ENCODE results near the gene PRDX2. TPM values are rescaled to one million over a fixed set of nuclear protein-coding genes. Genes with fewer than 3 reads are reported as not detected.
"Not testable (repeated sequence)": the region's sequence is repeated elsewhere in the genome, so short reads cannot be mapped to it uniquely, and the experiment has no call there.

PRDX2 gene
- total RNA-seq, 6 donors from 2014 or later = 57.6 to 173 (median 123) TPM

DNA sequence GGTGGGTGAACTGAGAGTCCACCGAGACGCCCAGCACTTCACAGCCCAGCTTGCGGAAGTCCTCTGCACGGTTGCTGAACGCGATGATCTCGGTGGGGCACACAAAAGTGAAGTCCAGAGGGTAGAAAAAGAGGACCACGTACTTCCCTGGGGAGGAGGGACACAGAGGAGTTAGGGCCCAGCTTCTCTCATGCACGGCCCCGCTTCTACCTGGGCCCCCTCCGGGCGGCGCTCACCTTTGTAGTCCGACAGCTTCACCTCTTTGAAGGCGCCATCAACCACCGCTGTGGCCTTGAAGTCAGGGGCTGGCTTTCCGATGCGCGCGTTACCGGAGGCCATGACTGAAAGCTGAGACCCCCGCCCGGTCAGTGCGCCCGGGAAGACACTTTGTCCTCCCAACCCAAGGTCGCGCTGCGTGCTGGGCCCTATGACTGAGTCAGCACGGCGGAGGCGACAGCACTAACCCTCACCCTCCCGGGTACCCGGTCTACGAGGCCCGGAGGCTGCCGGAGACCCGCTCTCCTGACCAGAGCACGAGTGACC, 606 bp downstream of the PRDX2 start:
- TF ChIP-seq, protein P1, sequence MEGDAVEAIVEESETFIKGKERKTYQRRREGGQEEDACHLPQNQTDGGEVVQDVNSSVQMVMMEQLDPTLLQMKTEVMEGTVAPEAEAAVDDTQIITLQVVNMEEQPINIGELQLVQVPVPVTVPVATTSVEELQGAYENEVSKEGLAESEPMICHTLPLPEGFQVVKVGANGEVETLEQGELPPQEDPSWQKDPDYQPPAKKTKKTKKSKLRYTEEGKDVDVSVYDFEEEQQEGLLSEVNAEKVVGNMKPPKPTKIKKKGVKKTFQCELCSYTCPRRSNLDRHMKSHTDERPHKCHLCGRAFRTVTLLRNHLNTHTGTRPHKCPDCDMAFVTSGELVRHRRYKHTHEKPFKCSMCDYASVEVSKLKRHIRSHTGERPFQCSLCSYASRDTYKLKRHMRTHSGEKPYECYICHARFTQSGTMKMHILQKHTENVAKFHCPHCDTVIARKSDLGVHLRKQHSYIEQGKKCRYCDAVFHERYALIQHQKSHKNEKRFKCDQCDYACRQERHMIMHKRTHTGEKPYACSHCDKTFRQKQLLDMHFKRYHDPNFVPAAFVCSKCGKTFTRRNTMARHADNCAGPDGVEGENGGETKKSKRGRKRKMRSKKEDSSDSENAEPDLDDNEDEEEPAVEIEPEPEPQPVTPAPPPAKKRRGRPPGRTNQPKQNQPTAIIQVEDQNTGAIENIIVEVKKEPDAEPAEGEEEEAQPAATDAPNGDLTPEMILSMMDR (IDR thresholded peaks at IDR 0.05) = no peak
- TF ChIP-seq POLR2AphosphoS5 (IDR thresholded peaks at IDR 0.05) (no peak), EP300 (IDR thresholded peaks at IDR 0.05) (no peak), POLR2A (IDR thresholded peaks at IDR 0.05) (no peak)
- peak overlapping the region; percentile 40 to 83 (median 82) for H3K27ac ChIP-seq
- peaks cover 24 to 34% (median 28%) of the 10 kb centered on the region in 4 donors for H3K4me1 ChIP-seq
- peak; percentile 25 to 86 for DNase-seq
- WGBS, 2 donors = 12 to 14% methylated on average over 3 to 28 of the region's 38 CpGs
- no peaks in the 10 kb centered on the region for H3K27me3 ChIP-seq
- peak in 1 of 2 donors; percentile 33 for ATAC-seq (ENCODE audit: low FRiP score in 2 of 2)
- H3K9me3 ChIP-seq = no peaks in the 10 kb centered on the region
- peak overlapping the region; percentile 67 to 83 (median 76) for H3K4me3 ChIP-seq
- H3K36me3 ChIP-seq = peaks cover 0 to 20% (median 11%) of the 10 kb centered on the region in 4 donors

DNA sequence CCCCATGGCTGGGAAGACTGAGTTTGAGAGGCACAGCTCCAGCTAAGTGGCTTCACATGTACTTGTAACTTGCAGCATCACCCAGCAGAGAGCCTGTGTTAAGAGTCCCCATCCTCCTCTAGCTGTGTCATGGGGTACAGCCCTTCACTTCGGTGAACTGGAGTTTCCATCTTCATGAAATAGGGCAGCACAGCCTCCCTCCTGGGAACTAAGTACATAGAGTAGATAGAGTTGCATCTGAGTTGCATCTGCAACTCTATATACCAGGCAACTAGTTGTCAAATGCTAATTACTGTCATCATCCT, 1.2 kb downstream of the PRDX2 start:
- WGBS, 2 donors = 75 to 100% methylated on average over 1 of the region's 1 CpG
- peak overlapping the region in 3 of 4 donors; percentile 67 to 81 (median 71) for H3K4me3 ChIP-seq
- no peak overlapping the region for H3K27ac ChIP-seq
- no peak for ATAC-seq (ENCODE audit: low FRiP score in 2 of 2)
- H3K36me3 ChIP-seq = peaks cover 0 to 20% (median 11%) of the 10 kb centered on the region in 4 donors
- H3K4me1 ChIP-seq = peaks cover 28 to 37% (median 32%) of the 10 kb centered on the region in 4 donors
- no peak for TF ChIP-seq POLR2AphosphoS5 (IDR thresholded peaks at IDR 0.05)
- no peak for TF ChIP-seq POLR2A (IDR thresholded peaks at IDR 0.05)
- no peak for TF ChIP-seq EP300 (IDR thresholded peaks at IDR 0.05)
- TF ChIP-seq, protein P1 (IDR thresholded peaks at IDR 0.05) = no peak
- no peak for DNase-seq
- H3K9me3 ChIP-seq = no peaks in the 10 kb centered on the region
- H3K27me3 ChIP-seq = no peaks in the 10 kb centered on the region

GRCh38 chr19:12799742-12800465, 1.7 kb downstream of the PRDX2 start:
- H3K27me3 ChIP-seq = no peaks in the 10 kb centered on the region
- ATAC-seq (ENCODE audit: low FRiP score in 2 of 2) (no peak), DNase-seq (no peak)
- TF ChIP-seq, protein P1 (IDR thresholded peaks at IDR 0.05) = no peak
- TF ChIP-seq EP300 (IDR thresholded peaks at IDR 0.05) (no peak), POLR2AphosphoS5 (IDR thresholded peaks at IDR 0.05) (no peak), POLR2A (IDR thresholded peaks at IDR 0.05) (no peak)
- no peaks in the 10 kb centered on the region for H3K9me3 ChIP-seq
- peaks cover 28 to 41% (median 34%) of the 10 kb centered on the region in 4 donors for H3K4me1 ChIP-seq
- peaks cover 0 to 20% (median 11%) of the 10 kb centered on the region in 4 donors for H3K36me3 ChIP-seq
- H3K4me3 ChIP-seq = peak overlapping the region in 1 of 4 donors; percentile 67
- H3K27ac ChIP-seq = no peak overlapping the region
- 89 to 95% methylated on average over 18 of the region's 18 CpGs for WGBS, 2 donors

DNA sequence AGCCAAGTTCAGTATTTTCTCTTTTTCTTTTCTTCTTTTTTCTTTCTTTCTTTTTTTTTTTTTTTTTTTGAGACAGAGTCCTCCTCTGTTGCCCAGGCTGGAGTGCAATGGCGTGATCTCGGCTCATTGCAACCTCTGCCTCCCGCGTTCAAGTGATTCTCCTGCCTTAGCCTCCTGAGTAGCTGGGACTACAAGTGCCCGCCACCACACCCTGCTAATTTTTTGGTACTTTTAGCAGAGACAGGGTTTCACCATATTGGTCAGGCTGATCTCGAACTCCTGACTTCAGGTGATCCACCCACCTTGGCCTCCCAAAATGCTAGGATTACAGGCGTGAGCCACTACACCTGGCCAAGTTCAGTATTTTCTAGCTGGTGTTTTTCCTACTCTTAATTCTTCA, 4.0 kb downstream of the PRDX2 start:
- ATAC-seq (ENCODE audit: low FRiP score in 2 of 2); H3K27me3 ChIP-seq; H3K27ac ChIP-seq; H3K9me3 ChIP-seq; DNase-seq; H3K4me3 ChIP-seq: not testable (repeated sequence)
- peaks cover 0 to 26% (median 11%) of the 10 kb centered on the region in 4 donors for H3K36me3 ChIP-seq
- peaks cover 36 to 52% (median 45%) of the 10 kb centered on the region in 4 donors for H3K4me1 ChIP-seq
- 96 to 97% methylated on average over 7 of the region's 7 CpGs for WGBS, 2 donors

GRCh38 chr19:12797141-12797587, 4.4 kb downstream of the PRDX2 start:
- no peaks in the 10 kb centered on the region for H3K27me3 ChIP-seq
- 87 to 94% methylated on average over 6 of the region's 6 CpGs for WGBS, 2 donors
- H3K9me3 ChIP-seq = no peaks in the 10 kb centered on the region
- H3K4me1 ChIP-seq = peaks cover 32 to 48% (median 40%) of the 10 kb centered on the region in 4 donors
- no peak for ATAC-seq (ENCODE audit: low FRiP score in 2 of 2)
- TF ChIP-seq EP300 (IDR thresholded peaks at IDR 0.05) = no peak
- no peak for TF ChIP-seq POLR2A (IDR thresholded peaks at IDR 0.05)
- TF ChIP-seq POLR2AphosphoS5 (IDR thresholded peaks at IDR 0.05) = no peak
- TF ChIP-seq, protein P1 (IDR thresholded peaks at IDR 0.05) = no peak
- H3K27ac ChIP-seq = peak overlapping the region in 1 of 4 donors; percentile 72
- H3K36me3 ChIP-seq = peaks cover 0 to 30% (median 11%) of the 10 kb centered on the region in 4 donors
- no peak overlapping the region for H3K4me3 ChIP-seq
- DNase-seq = no peak

Measured in upper lobe of left lung (tissue), 6 donors.